Body of pancreas (tissue), 4 donors: Measurements from ENCODE around the gene RND1.

Source experiments
- POLR2A ChIP-seq, 3 donors: fragments of 450-650 bp; IDR thresholded peaks; one replicate each; pipeline ENCODE4 v1.6.1; 2016; ENCODE audit warnings: antibody characterized with exemption in 3 of 3, mild to moderate bottlenecking in 2 of 3
- TF ChIP-seq, protein P1 (sequence below), 7 experiments: fragments of 450-650 bp in 4 of 7; fragments of 200-600 bp in 3 of 7; sonication (generic) in 3 of 7; IDR thresholded peaks; one replicate each; pipeline ENCODE4 v1.5.1; 2016 to 2019; ENCODE audit warnings: antibody characterized with exemption in 7 of 7

DNA sequence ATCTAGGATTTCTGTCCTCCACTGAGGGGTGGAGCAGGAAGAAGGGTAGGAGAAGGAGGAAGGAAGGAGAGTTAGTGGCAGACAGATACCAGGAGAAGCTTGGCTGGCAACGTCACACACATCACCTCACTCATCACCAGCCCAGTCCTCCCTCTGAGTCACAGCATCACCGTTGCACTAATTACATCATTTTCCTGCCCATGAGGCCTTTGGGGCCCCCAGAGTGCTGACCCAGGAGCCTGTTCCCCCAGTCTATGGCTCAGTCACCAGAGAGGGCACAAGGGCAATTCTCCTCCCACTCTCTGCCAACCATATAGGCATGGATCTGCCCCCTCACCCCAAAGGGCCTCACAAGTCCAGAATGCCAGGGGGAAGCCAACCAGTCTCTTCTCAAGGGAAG, 4.6 kb downstream of the RND1 start:
- no peak for TF ChIP-seq POLR2A (IDR thresholded peaks at IDR 0.05)
- TF ChIP-seq, protein P1, sequence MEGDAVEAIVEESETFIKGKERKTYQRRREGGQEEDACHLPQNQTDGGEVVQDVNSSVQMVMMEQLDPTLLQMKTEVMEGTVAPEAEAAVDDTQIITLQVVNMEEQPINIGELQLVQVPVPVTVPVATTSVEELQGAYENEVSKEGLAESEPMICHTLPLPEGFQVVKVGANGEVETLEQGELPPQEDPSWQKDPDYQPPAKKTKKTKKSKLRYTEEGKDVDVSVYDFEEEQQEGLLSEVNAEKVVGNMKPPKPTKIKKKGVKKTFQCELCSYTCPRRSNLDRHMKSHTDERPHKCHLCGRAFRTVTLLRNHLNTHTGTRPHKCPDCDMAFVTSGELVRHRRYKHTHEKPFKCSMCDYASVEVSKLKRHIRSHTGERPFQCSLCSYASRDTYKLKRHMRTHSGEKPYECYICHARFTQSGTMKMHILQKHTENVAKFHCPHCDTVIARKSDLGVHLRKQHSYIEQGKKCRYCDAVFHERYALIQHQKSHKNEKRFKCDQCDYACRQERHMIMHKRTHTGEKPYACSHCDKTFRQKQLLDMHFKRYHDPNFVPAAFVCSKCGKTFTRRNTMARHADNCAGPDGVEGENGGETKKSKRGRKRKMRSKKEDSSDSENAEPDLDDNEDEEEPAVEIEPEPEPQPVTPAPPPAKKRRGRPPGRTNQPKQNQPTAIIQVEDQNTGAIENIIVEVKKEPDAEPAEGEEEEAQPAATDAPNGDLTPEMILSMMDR (IDR thresholded peaks at IDR 0.05), result no peak
